ENCODE measurements around the gene PNCK. TPM values are rescaled to one million over a fixed set of nuclear protein-coding genes. Genes with fewer than 3 reads are reported as not detected.
"Not testable (repeated sequence)": the region's sequence is repeated elsewhere in the genome, so short reads cannot be mapped to it uniquely, and the experiment has no call there.

Gene PNCK
- total RNA-seq, 3 donors from 2014 or later: 0.26 to 0.71 (median 0.51) TPM

- H3K4me1 Mint-ChIP-seq (ENCODE audit: low read depth): no peaks in the 10 kb centered on the region
- ATAC-seq: no peak
- H3K27me3 Mint-ChIP-seq (ENCODE audit: low read depth): no peaks in the 10 kb centered on the region
- peaks cover 7% of the 10 kb centered on the region for H3K36me3 Mint-ChIP-seq (ENCODE audit: insufficient read depth)
- H3K9me3 Mint-ChIP-seq: no peaks in the 10 kb centered on the region
- DNase-seq: no peak
- H3K4me3 Mint-ChIP-seq: no peak overlapping the region
Observed at GRCh38 chrX:153703036-153703370, 29.4 kb upstream of the PNCK start.

- Mint-ChIP-seq H3K36me3 (ENCODE audit: insufficient read depth) (peaks cover 9% of the 10 kb centered on the region), H3K9me3 (no peaks in the 10 kb centered on the region), H3K4me3 (no peak overlapping the region), H3K27me3 (ENCODE audit: low read depth) (no peaks in the 10 kb centered on the region), H3K4me1 (ENCODE audit: low read depth) (no peaks in the 10 kb centered on the region)
- no peak for DNase-seq
- ATAC-seq: no peak
Observed at GRCh38 chrX:153702336-153703035, 28.9 kb upstream of the PNCK start.

- ATAC-seq: no peak
- Mint-ChIP-seq H3K4me1 (ENCODE audit: low read depth) (no peaks in the 10 kb centered on the region), H3K27me3 (ENCODE audit: low read depth) (no peaks in the 10 kb centered on the region), H3K9me3 (no peaks in the 10 kb centered on the region), H3K4me3 (no peak overlapping the region), H3K36me3 (ENCODE audit: insufficient read depth) (peaks cover 17% of the 10 kb centered on the region)
- no peak for DNase-seq
Observed at GRCh38 chrX:153701706-153702105, 28.1 kb upstream of the PNCK start.

- Mint-ChIP-seq H3K9me3 (no peaks in the 10 kb centered on the region), H3K36me3 (ENCODE audit: insufficient read depth) (peaks cover 17% of the 10 kb centered on the region), H3K4me1 (ENCODE audit: low read depth) (no peaks in the 10 kb centered on the region), H3K4me3 (no peak overlapping the region), H3K27me3 (ENCODE audit: low read depth) (no peaks in the 10 kb centered on the region)
- ATAC-seq (no peak), DNase-seq (no peak)
Observed at GRCh38 chrX:153700967-153701366, 27.4 kb upstream of the PNCK start.

GRCh38 chrX:153700376-153700945 is 26.8 kb upstream of the PNCK start:
- H3K36me3 Mint-ChIP-seq (ENCODE audit: insufficient read depth): peaks cover 17% of the 10 kb centered on the region
- DNase-seq (no peak), ATAC-seq (no peak)
- H3K9me3 Mint-ChIP-seq: no peaks in the 10 kb centered on the region
- no peaks in the 10 kb centered on the region for H3K4me1 Mint-ChIP-seq (ENCODE audit: low read depth)
- H3K4me3 Mint-ChIP-seq: no peak overlapping the region
- no peaks in the 10 kb centered on the region for H3K27me3 Mint-ChIP-seq (ENCODE audit: low read depth)

- not testable (repeated sequence) for H3K4me3 Mint-ChIP-seq; ATAC-seq; H3K27me3 Mint-ChIP-seq (ENCODE audit: low read depth); H3K4me1 Mint-ChIP-seq (ENCODE audit: low read depth); DNase-seq; H3K9me3 Mint-ChIP-seq
- peaks cover 17% of the 10 kb centered on the region for H3K36me3 Mint-ChIP-seq (ENCODE audit: insufficient read depth)
Observed at GRCh38 chrX:153699784-153700371, 26.3 kb upstream of the PNCK start.

GRCh38 chrX:153699210-153699783 is 25.7 kb upstream of the PNCK start:
- H3K4me3 Mint-ChIP-seq; DNase-seq; H3K4me1 Mint-ChIP-seq (ENCODE audit: low read depth); H3K27me3 Mint-ChIP-seq (ENCODE audit: low read depth); H3K9me3 Mint-ChIP-seq; ATAC-seq: not testable (repeated sequence)
- H3K36me3 Mint-ChIP-seq (ENCODE audit: insufficient read depth): peaks cover 17% of the 10 kb centered on the region

GRCh38 chrX:153697924-153698865 is 24.6 kb upstream of the PNCK start:
- no peak overlapping the region for H3K4me3 Mint-ChIP-seq
- ATAC-seq (no peak), DNase-seq (no peak)
- no peaks in the 10 kb centered on the region for H3K9me3 Mint-ChIP-seq
- H3K36me3 Mint-ChIP-seq (ENCODE audit: insufficient read depth): peaks cover 14% of the 10 kb centered on the region
- no peaks in the 10 kb centered on the region for H3K27me3 Mint-ChIP-seq (ENCODE audit: low read depth)
- no peaks in the 10 kb centered on the region for H3K4me1 Mint-ChIP-seq (ENCODE audit: low read depth)

- H3K36me3 Mint-ChIP-seq (ENCODE audit: insufficient read depth): peaks cover 14% of the 10 kb centered on the region
- not testable (repeated sequence) for ATAC-seq; H3K9me3 Mint-ChIP-seq; H3K4me3 Mint-ChIP-seq; H3K4me1 Mint-ChIP-seq (ENCODE audit: low read depth); DNase-seq; H3K27me3 Mint-ChIP-seq (ENCODE audit: low read depth)
Observed at GRCh38 chrX:153696986-153697722, 23.5 kb upstream of the PNCK start.

GRCh38 chrX:153696538-153696937 is 22.9 kb upstream of the PNCK start:
- not testable (repeated sequence) for H3K27me3 Mint-ChIP-seq (ENCODE audit: low read depth); ATAC-seq; DNase-seq; H3K4me1 Mint-ChIP-seq (ENCODE audit: low read depth); H3K9me3 Mint-ChIP-seq; H3K4me3 Mint-ChIP-seq
- H3K36me3 Mint-ChIP-seq (ENCODE audit: insufficient read depth): peaks cover 14% of the 10 kb centered on the region

- H3K4me1 Mint-ChIP-seq (ENCODE audit: low read depth): no peaks in the 10 kb centered on the region
- ATAC-seq (no peak), DNase-seq (no peak)
- H3K36me3 Mint-ChIP-seq (ENCODE audit: insufficient read depth): peaks cover 14% of the 10 kb centered on the region
- H3K27me3 Mint-ChIP-seq (ENCODE audit: low read depth): no peaks in the 10 kb centered on the region
- H3K9me3 Mint-ChIP-seq: no peaks in the 10 kb centered on the region
- H3K4me3 Mint-ChIP-seq: no peak overlapping the region
Observed at GRCh38 chrX:153696100-153696499, 22.5 kb upstream of the PNCK start.

GRCh38 chrX:153694687-153695270 is 21.2 kb upstream of the PNCK start:
- H3K4me3 Mint-ChIP-seq: no peak overlapping the region
- H3K27me3 Mint-ChIP-seq (ENCODE audit: low read depth): no peaks in the 10 kb centered on the region
- ATAC-seq: no peak
- H3K4me1 Mint-ChIP-seq (ENCODE audit: low read depth): no peaks in the 10 kb centered on the region
- peaks cover 14% of the 10 kb centered on the region for H3K36me3 Mint-ChIP-seq (ENCODE audit: insufficient read depth)
- H3K9me3 Mint-ChIP-seq: no peaks in the 10 kb centered on the region
- DNase-seq: no peak

GRCh38 chrX:153694256-153694655 is 20.6 kb upstream of the PNCK start:
- not testable (repeated sequence) for DNase-seq; H3K27me3 Mint-ChIP-seq (ENCODE audit: low read depth); H3K4me1 Mint-ChIP-seq (ENCODE audit: low read depth); ATAC-seq; H3K4me3 Mint-ChIP-seq; H3K9me3 Mint-ChIP-seq
- peaks cover 14% of the 10 kb centered on the region for H3K36me3 Mint-ChIP-seq (ENCODE audit: insufficient read depth)
